HEK293 (cell line): ENCODE results near the gene SPRR3.

ENCODE experiments used
- CTCF ChIA-PET: fragments of 350-600 bp; formaldehyde crosslinking; extraction: SDS; loops from one replicate; lab custom pipeline; 2021; ENCODE audit warnings: antibody characterized with exemption; lab: Yijun Ruan, JAX
- POLR2A ChIA-PET: fragments of 300-600 bp; formaldehyde crosslinking; extraction: SDS; loops from one replicate; lab custom pipeline; 2020; ENCODE audit warnings: antibody characterized with exemption, inconsistent platforms; lab: Yijun Ruan, JAX
- H3K27ac ChIP-seq: fragments of 200-500 bp; sonication (Bioruptor generic); 2 replicates; pipeline ENCODE4 v1.5.1; 2014; ENCODE audit warnings: low read depth, low read length, control low read depth, inconsistent platforms; ENCODE audit errors: extremely low read depth
- H3K36me3 ChIP-seq, 2 experiments: fragments of 200-500 bp in 1 of 2; sonication (Bioruptor generic) in 1 of 2; 1 replicate in 1 of 2; 2 replicates in 1 of 2; pipeline ENCODE4 v1.5.1; 2014 to 2017; ENCODE audit warnings: inconsistent platforms in 2 of 2, low read length in 2 of 2; ENCODE audit not compliant: control insufficient read depth in 2 of 2, insufficient read depth in 1 of 2
- H3K4me1 ChIP-seq: fragments of 200-500 bp; sonication (Bioruptor generic); 2 replicates; pipeline ENCODE4 v1.5.1; 2014; ENCODE audit warnings: mild to moderate bottlenecking, low read length, inconsistent platforms; ENCODE audit not compliant: control insufficient read depth, insufficient read depth
- H3K4me3 ChIP-seq: 2 replicates; pipeline ENCODE4 v1.5.1; 2011; ENCODE audit warnings: low read depth, mild to moderate bottlenecking, control low read depth, low read length, moderate library complexity
- H3K9me3 ChIP-seq: fragments of 200-500 bp; sonication (Bioruptor generic); 2 replicates; pipeline ENCODE4 v1.5.1; 2014; ENCODE audit warnings: low read depth, low read length, inconsistent platforms; ENCODE audit not compliant: control insufficient read depth, insufficient read depth
- KLF16 ChIP-seq: fragments of 450-650 bp; formaldehyde crosslinking; IDR thresholded peaks from 2 replicates; pipeline ENCODE4 v1.5.1; 2017; ENCODE audit warnings: missing biosample characterization, missing genetic modification characterization
- OSR2 ChIP-seq: fragments of 450-650 bp; formaldehyde crosslinking; IDR thresholded peaks from 2 replicates; pipeline ENCODE4 v1.5.1; 2016; ENCODE audit warnings: missing biosample characterization, missing genetic modification characterization
- SCRT2 ChIP-seq: fragments of 450-650 bp; formaldehyde crosslinking; IDR thresholded peaks from 2 replicates; pipeline ENCODE4 v1.5.1; 2016; ENCODE audit warnings: missing biosample characterization, missing genetic modification characterization
- TCF7L2 ChIP-seq: IDR thresholded peaks from 2 replicates; pipeline ENCODE4 v1.6.1; 2011; ENCODE audit warnings: low read depth, mild to moderate bottlenecking, inconsistent platforms, low read length, moderate library complexity, borderline replicate concordance
- ZFP69B ChIP-seq: fragments of 450-650 bp; formaldehyde crosslinking; IDR thresholded peaks from 2 replicates; pipeline ENCODE4 v1.5.1; 2016; ENCODE audit warnings: missing biosample characterization, missing genetic modification characterization
- ZNF121 ChIP-seq: fragments of 450-650 bp; formaldehyde crosslinking; IDR thresholded peaks from 2 replicates; pipeline ENCODE4 v1.5.1; 2016; ENCODE audit warnings: missing biosample characterization, missing genetic modification characterization
- ZNF133 ChIP-seq: fragments of 450-650 bp; formaldehyde crosslinking; IDR thresholded peaks from 2 replicates; pipeline ENCODE4 v1.5.1; 2016; ENCODE audit warnings: missing biosample characterization, missing genetic modification characterization
- ZNF202 ChIP-seq: fragments of 450-650 bp; formaldehyde crosslinking; IDR thresholded peaks from 2 replicates; pipeline ENCODE4 v1.5.1; 2016; ENCODE audit warnings: missing biosample characterization, missing genetic modification characterization, borderline replicate concordance
- ZNF239 ChIP-seq: fragments of 450-650 bp; formaldehyde crosslinking; IDR thresholded peaks from 2 replicates; pipeline ENCODE4 v1.5.1; 2016; ENCODE audit warnings: missing biosample characterization, missing genetic modification characterization
- ZNF311 ChIP-seq: fragments of 450-650 bp; formaldehyde crosslinking; IDR thresholded peaks from 2 replicates; pipeline ENCODE4 v1.5.1; 2017; ENCODE audit warnings: missing biosample characterization, missing genetic modification characterization, borderline replicate concordance
- ZNF324 ChIP-seq: fragments of 450-650 bp; formaldehyde crosslinking; IDR thresholded peaks from 2 replicates; pipeline ENCODE4 v1.5.1; 2016; ENCODE audit warnings: missing biosample characterization, missing genetic modification characterization
- ZNF335 ChIP-seq: fragments of 450-650 bp; formaldehyde crosslinking; conservative IDR thresholded peaks from 2 replicates; pipeline ENCODE4 v1.5.1; 2016; ENCODE audit warnings: missing biosample characterization, missing genetic modification characterization
- ZNF48 ChIP-seq: fragments of 450-650 bp; formaldehyde crosslinking; IDR thresholded peaks from 2 replicates; pipeline ENCODE4 v1.5.1; 2016; ENCODE audit warnings: missing biosample characterization, missing genetic modification characterization
- ZNF501 ChIP-seq: fragments of 450-650 bp; formaldehyde crosslinking; IDR thresholded peaks from 2 replicates; pipeline ENCODE4 v1.5.1; 2016; ENCODE audit warnings: missing biosample characterization, missing genetic modification characterization
- ZNF510 ChIP-seq: fragments of 450-650 bp; formaldehyde crosslinking; IDR thresholded peaks from 2 replicates; pipeline ENCODE4 v1.5.1; 2018; ENCODE audit warnings: mild to moderate bottlenecking, missing genetic modification characterization, missing biosample characterization; ENCODE audit not compliant: insufficient replicate concordance
- ZNF544 ChIP-seq: fragments of 450-650 bp; formaldehyde crosslinking; IDR thresholded peaks from 2 replicates; pipeline ENCODE4 v1.5.0; 2017; ENCODE audit warnings: missing biosample characterization, missing genetic modification characterization
- ZNF664 ChIP-seq: fragments of 450-650 bp; formaldehyde crosslinking; IDR thresholded peaks from 2 replicates; pipeline ENCODE4 v1.5.1; 2016; ENCODE audit warnings: missing biosample characterization, missing genetic modification characterization
- ZNF777 ChIP-seq: fragments of 450-650 bp; formaldehyde crosslinking; IDR thresholded peaks from 2 replicates; pipeline ENCODE4 v1.5.1; 2017; ENCODE audit warnings: missing biosample characterization, missing genetic modification characterization, borderline replicate concordance
- ZNF785 ChIP-seq: fragments of 450-650 bp; formaldehyde crosslinking; IDR thresholded peaks from 2 replicates; pipeline ENCODE4 v1.5.1; 2016; ENCODE audit warnings: missing biosample characterization, missing genetic modification characterization
- ZNF792 ChIP-seq: fragments of 450-650 bp; formaldehyde crosslinking; IDR thresholded peaks from 2 replicates; pipeline ENCODE4 v1.5.1; 2016; ENCODE audit warnings: missing biosample characterization, missing genetic modification characterization
- TF ChIP-seq, protein P1 (sequence below): fragments of 450-650 bp; formaldehyde crosslinking; IDR thresholded peaks from 2 replicates; pipeline ENCODE4 v1.5.1; 2016; ENCODE audit warnings: missing biosample characterization, missing genetic modification characterization
- TF ChIP-seq, protein P2 (sequence below): fragments of 450-650 bp; formaldehyde crosslinking; IDR thresholded peaks from 2 replicates; pipeline ENCODE4 v1.5.1; 2016; ENCODE audit warnings: missing biosample characterization, missing genetic modification characterization
- TF ChIP-seq, protein P3 (sequence below): fragments of 450-650 bp; formaldehyde crosslinking; IDR thresholded peaks from 2 replicates; pipeline ENCODE4 v1.5.1; 2016; ENCODE audit warnings: missing biosample characterization, missing genetic modification characterization
- TF ChIP-seq, protein P4 (sequence below): fragments of 450-650 bp; formaldehyde crosslinking; IDR thresholded peaks from 2 replicates; pipeline ENCODE4 v1.5.1; 2016; ENCODE audit warnings: missing biosample characterization, missing genetic modification characterization
- TF ChIP-seq, protein P5 (sequence below): fragments of 450-650 bp; formaldehyde crosslinking; IDR thresholded peaks from 2 replicates; pipeline ENCODE4 v1.5.1; 2017; ENCODE audit warnings: missing biosample characterization, missing genetic modification characterization

The SPRR3 gene

DNA sequence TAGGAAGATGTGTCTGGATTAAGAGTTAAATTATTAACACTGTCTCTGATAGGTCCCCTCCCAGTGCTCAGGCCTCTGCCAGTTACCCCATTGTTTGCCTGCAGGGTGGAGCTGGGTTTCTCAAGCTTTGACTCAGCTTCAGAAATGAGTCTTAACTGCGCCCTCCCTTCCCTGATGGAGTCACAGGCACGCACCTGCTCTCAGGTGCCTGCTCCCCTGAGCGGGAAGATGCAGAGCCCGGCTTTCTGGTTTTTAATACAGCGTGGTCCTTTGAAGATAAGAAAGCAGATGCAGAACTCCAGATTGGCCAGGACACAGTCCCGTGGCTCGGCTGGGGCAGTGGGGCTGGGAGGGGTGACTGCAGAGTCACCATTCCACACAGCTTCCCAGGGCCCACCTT, 34.3 kb upstream of the SPRR3 start:
- Histone ChIP-seq H3K9me3 (no peaks in the 10 kb centered on the region), H3K27ac (no peak overlapping the region), H3K4me3 (no peak overlapping the region), H3K36me3 (no peaks in the 10 kb centered on the region), H3K4me1 (no peaks in the 10 kb centered on the region)
- TF ChIP-seq ZNF501 (tag by site-specific recombination) (no peak), OSR2 (tag by site-specific recombination) (no peak), ZNF785 (tag by site-specific recombination) (no peak), ZNF239 (tag by site-specific recombination) (no peak), ZNF335 (no peak), TCF7L2 (no peak), ZNF311 (tag by site-specific recombination) (no peak), KLF16 (tag by site-specific recombination) (no peak), ZNF121 (no peak), ZNF664 (tag by site-specific recombination) (no peak), ZFP69B (tag by site-specific recombination) (no peak)
- TF ChIP-seq, protein P1, sequence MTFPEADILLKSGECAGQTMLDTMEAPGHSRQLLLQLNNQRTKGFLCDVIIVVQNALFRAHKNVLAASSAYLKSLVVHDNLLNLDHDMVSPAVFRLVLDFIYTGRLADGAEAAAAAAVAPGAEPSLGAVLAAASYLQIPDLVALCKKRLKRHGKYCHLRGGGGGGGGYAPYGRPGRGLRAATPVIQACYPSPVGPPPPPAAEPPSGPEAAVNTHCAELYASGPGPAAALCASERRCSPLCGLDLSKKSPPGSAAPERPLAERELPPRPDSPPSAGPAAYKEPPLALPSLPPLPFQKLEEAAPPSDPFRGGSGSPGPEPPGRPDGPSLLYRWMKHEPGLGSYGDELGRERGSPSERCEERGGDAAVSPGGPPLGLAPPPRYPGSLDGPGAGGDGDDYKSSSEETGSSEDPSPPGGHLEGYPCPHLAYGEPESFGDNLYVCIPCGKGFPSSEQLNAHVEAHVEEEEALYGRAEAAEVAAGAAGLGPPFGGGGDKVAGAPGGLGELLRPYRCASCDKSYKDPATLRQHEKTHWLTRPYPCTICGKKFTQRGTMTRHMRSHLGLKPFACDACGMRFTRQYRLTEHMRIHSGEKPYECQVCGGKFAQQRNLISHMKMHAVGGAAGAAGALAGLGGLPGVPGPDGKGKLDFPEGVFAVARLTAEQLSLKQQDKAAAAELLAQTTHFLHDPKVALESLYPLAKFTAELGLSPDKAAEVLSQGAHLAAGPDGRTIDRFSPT = no peak
- TF ChIP-seq, protein P2, sequence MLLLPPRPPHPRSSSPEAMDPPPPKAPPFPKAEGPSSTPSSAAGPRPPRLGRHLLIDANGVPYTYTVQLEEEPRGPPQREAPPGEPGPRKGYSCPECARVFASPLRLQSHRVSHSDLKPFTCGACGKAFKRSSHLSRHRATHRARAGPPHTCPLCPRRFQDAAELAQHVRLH (tag by site-specific recombination) = no peak
- ChIA-PET CTCF (interaction anchor here (0.7 kb wide), 1 partner anchor 262 kb away, joined by 4 read pairs; no protein-coding TSS in a partner anchor), POLR2A (no interaction called here)

DNA sequence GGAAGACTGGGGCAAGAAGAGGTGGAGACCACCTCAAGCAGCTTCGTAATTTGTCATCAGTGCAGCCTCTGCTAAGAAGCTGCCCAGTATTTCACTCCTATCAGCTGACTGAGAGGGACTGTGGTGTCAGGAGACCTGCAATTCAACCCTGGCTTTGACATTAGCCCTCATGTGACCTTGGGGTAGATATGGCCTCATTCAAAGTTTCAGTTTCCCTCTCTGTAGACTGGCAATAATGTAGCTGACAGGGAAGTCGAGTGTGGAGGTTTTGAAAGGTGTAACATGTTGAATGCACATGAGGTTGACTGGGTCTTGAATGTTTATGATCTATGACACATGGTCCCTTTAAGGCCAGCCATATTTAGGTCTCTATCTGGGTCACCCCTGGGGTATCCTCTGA, 33.3 kb upstream of the SPRR3 start:
- no peaks in the 10 kb centered on the region for H3K36me3 ChIP-seq
- ChIA-PET CTCF (interaction anchor here (0.7 kb wide), 2 partner anchors 96 to 261 kb away, joined by 3 to 4 read pairs; no protein-coding TSS in a partner anchor), POLR2A (no interaction called here)
- H3K4me3 ChIP-seq = no peak overlapping the region
- TF ChIP-seq, protein P3, sequence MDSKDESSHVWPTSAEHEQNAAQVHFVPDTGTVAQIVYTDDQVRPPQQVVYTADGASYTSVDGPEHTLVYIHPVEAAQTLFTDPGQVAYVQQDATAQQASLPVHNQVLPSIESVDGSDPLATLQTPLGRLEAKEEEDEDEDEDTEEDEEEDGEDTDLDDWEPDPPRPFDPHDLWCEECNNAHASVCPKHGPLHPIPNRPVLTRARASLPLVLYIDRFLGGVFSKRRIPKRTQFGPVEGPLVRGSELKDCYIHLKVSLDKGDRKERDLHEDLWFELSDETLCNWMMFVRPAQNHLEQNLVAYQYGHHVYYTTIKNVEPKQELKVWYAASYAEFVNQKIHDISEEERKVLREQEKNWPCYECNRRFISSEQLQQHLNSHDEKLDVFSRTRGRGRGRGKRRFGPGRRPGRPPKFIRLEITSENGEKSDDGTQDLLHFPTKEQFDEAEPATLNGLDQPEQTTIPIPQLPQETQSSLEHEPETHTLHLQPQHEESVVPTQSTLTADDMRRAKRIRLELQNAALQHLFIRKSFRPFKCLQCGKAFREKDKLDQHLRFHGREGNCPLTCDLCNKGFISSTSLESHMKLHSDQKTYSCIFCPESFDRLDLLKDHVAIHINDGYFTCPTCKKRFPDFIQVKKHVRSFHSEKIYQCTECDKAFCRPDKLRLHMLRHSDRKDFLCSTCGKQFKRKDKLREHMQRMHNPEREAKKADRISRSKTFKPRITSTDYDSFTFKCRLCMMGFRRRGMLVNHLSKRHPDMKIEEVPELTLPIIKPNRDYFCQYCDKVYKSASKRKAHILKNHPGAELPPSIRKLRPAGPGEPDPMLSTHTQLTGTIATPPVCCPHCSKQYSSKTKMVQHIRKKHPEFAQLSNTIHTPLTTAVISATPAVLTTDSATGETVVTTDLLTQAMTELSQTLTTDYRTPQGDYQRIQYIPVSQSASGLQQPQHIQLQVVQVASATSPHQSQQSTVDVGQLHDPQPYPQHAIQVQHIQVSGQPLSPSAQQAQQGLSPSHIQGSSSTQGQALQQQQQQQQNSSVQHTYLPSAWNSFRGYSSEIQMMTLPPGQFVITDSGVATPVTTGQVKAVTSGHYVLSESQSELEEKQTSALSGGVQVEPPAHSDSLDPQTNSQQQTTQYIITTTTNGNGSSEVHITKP = no peak
- TF ChIP-seq ZNF792 (tag by site-specific recombination) (no peak), SCRT2 (tag by site-specific recombination) (no peak)
- no peak overlapping the region for H3K27ac ChIP-seq
- no peaks in the 10 kb centered on the region for H3K4me1 ChIP-seq
- H3K9me3 ChIP-seq = no peaks in the 10 kb centered on the region

DNA sequence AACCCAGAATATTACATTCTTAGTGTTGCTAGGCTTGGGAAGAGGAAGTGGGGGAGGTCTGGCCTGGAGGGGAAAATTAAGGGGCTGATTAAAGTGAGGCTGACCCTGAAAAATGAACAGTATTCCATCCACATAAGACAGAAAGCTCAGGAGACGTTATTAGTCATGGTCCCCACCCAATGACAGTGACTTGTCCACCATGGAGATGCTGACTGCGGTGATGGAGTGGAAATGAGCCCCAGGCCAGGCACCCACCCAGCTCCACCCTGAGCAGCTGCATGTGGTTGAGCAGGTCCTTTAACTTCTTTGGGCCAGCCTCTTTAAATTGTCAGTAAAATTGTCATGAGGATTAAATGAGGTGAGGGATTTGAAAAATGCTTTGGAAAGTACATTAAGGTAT, 32.5 kb upstream of the SPRR3 start:
- Histone ChIP-seq H3K4me3 (no peak overlapping the region), H3K36me3 (no peaks in the 10 kb centered on the region), H3K27ac (no peak overlapping the region), H3K9me3 (no peaks in the 10 kb centered on the region), H3K4me1 (no peaks in the 10 kb centered on the region)
- ChIA-PET POLR2A (no interaction called here), CTCF (no interaction called here)
- TF ChIP-seq ZNF510 (tag by site-specific recombination) (no peak), ZFP69B (tag by site-specific recombination) (no peak), ZNF202 (tag by site-specific recombination) (no peak), ZNF48 (tag by site-specific recombination) (no peak), ZNF544 (no peak), ZNF777 (tag by site-specific recombination) (no peak), ZNF324 (tag by site-specific recombination) (no peak), ZNF133 (tag by site-specific recombination) (no peak)
- TF ChIP-seq, protein P4, sequence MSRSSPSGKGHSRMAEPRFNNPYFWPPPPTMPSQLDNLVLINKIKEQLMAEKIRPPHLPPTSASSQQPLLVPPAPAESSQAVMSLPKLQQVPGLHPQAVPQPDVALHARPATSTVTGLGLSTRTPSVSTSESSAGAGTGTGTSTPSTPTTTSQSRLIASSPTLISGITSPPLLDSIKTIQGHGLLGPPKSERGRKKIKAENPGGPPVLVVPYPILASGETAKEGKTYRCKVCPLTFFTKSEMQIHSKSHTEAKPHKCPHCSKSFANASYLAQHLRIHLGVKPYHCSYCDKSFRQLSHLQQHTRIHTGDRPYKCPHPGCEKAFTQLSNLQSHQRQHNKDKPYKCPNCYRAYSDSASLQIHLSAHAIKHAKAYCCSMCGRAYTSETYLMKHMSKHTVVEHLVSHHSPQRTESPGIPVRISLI (tag by site-specific recombination) = no peak
- TF ChIP-seq, protein P5, sequence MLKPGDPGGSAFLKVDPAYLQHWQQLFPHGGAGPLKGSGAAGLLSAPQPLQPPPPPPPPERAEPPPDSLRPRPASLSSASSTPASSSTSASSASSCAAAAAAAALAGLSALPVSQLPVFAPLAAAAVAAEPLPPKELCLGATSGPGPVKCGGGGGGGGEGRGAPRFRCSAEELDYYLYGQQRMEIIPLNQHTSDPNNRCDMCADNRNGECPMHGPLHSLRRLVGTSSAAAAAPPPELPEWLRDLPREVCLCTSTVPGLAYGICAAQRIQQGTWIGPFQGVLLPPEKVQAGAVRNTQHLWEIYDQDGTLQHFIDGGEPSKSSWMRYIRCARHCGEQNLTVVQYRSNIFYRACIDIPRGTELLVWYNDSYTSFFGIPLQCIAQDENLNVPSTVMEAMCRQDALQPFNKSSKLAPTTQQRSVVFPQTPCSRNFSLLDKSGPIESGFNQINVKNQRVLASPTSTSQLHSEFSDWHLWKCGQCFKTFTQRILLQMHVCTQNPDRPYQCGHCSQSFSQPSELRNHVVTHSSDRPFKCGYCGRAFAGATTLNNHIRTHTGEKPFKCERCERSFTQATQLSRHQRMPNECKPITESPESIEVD (tag by site-specific recombination) = no peak
